Nucleus accumbens (tissue), 56 donors: ENCODE measurements around the gene ZNF593.
A peak's percentile ranks its signal among the peaks of the same experiment; 100 is the strongest.

ENCODE experiments used
- DNase-seq, 56 donors: peaks; one replicate each; lab custom pipeline; 2025; lab: John Stamatoyannopoulos, UW

ZNF593 gene

DNA sequence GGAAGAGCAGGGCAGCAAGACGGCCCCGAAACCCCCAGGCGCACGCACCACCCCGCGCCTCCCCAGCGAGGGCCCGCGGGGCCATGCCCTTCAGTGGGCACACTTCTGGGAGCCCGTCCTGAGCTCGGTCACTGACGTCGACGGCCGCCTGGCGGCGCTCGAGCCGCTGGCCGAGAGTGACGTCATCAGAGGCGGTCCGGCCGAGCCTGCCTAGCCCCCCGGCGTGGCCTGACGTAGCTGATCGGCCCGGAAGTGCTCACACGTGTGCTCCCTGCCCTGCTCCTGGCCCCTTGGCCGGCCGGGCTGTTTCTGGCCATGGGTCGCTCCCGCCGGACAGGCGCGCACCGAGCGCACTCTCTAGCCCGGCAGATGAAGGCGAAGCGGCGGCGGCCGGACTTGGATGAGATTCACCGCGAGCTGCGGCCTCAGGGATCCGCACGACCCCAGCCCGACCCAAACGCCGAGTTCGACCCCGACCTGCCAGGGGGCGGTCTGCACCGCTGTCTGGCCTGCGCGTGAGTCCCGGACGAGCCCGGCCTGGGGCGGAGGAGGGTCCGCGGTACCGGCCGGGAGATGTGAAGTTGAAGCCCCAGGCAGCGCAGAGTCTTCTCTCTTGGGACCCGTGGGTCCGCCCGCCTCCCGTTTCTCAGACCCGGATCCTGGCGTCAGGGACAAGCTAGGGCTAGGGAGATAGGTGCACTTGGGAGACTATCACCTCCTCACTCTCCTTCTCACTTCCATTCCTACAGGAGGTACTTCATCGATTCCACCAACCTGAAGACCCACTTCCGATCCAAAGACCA lies at the start of gene ZNF593:
TSS of gene ZNF593 (plus strand) at position 240 of the 803 bp plus-strand sequence. CDS start at position 316, 76 bp downstream.
- peak in 55 of 56 donors; percentile 39 to 94 (median 81) for DNase-seq

DNA sequence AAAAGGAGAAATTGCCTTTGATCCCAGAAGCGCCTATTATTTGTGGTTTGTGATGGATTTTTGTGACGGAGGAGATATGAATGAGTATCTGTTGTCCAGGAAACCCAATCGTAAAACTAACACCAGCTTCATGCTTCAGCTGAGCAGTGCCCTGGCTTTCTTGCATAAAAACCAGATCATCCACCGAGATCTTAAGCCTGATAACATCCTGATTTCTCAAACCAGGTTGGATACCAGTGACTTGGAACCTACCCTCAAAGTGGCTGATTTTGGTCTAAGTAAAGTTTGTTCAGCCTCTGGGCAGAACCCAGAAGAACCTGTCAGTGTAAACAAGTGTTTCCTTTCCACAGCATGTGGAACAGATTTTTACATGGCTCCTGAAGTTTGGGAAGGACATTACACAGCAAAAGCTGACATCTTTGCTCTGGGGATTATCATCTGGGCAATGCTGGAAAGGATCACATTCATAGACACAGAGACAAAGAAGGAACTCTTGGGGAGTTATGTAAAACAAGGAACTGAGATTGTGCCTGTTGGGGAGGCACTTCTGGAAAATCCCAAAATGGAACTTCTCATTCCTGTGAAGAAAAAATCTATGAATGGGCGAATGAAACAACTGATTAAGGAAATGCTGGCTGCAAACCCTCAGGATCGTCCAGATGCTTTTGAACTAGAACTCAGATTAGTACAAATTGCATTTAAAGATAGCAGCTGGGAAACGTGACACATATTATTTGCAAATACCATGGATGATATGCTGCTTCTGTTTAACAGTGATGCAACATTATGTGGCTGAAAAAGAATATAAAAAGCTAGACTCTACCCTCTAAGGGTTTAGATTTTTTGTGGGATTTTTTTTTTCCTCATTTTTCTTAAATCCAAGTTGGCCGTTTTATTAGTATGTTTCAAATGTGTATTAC lies 47.6 kb upstream of the ZNF593 start:
- no peak for DNase-seq

GRCh38 chr1:26122988-26123973 lies 46.4 kb upstream of the ZNF593 start:
- DNase-seq = no peak

- DNase-seq = no peak
Measured at GRCh38 chr1:26124418-26125331, 45.0 kb upstream of the ZNF593 start.

DNA sequence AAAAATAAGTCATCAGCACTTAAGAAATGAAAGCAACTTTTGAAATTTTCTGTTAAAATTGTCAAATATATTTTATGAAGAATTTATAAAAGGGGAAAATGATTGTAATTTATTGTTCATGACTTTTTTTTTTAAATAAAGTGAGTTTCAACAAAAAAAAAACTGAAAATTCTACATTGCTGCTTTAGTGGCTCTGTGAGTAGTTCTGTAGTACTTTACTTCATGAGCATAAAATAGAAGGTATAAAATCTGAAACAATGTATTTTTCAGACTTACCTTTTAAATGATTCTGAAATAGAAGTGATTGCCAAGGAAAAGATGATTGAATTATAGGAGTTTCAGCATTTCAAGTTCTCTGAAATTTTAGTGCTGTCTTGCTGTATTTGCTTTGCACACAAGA lies 44.3 kb upstream of the ZNF593 start:
- no peak for DNase-seq

GRCh38 chr1:26125946-26126320 lies 43.8 kb upstream of the ZNF593 start:
- DNase-seq = no peak

- DNase-seq = no peak
Measured at GRCh38 chr1:26126321-26127084, 43.2 kb upstream of the ZNF593 start.

DNA sequence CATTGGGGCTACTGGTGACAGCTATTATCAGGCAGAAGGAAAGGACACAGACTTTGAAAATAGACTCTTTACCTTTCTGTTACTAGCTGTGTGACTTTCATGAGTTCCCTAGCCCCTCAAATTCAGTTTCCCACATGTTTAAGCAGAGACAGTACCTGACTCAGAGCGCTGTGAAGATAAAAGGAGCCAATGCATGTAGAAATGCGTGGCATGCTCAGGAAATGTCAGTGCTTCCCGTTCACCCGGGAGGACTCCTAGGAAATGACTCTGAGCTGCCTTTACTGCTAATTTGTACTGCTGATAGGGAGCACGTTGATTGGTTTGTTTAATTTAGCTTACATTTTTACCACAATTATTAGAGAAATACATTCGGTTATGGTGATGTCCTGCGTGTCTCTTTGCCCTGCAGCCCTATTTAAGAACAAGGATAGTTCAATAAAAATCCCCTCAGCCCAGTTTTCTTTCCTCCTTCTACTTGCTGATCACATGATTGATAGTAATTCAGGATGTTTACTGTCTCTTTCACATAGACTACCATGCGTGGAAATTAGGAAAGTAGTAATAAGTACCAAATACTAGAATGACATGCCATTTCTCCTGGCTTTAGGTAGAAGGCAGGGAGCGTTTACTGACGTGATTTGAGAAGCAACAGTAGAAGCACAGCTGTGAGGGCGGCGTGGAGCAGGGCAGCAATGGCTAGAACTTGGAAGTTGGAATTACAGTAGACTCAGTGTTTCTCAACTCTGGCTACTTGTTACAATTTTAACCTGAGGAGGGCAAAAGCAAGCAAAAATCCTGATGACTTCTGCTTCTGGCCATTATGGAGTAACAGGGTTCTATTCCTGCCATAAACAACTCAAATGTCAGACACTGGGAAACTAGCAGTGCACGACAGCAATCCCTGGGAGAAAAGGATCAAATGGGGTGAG lies 42.2 kb upstream of the ZNF593 start:
- no peak for DNase-seq

DNA sequence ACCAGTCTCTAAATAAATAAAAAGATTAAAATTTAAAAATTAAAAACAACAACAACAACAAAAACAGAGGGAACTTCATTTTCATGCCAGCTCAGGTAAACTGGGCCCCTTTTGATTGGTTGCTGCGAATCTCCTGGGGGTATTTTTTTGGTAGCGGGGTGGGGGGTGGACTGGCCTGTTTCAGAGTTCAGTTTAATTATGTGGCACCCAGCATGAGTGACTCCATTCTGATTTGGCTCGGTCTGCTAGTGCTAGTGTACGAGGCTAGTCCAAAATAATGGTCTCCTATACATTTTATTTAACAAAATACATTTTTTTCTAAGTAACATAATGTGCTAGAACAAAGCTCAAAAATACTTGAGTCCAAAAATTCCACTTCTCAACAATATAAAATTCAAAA lies 39.9 kb upstream of the ZNF593 start:
- no peak for DNase-seq

- no peak for DNase-seq
Measured at GRCh38 chr1:26130695-26131094, 39.0 kb upstream of the ZNF593 start.

DNA sequence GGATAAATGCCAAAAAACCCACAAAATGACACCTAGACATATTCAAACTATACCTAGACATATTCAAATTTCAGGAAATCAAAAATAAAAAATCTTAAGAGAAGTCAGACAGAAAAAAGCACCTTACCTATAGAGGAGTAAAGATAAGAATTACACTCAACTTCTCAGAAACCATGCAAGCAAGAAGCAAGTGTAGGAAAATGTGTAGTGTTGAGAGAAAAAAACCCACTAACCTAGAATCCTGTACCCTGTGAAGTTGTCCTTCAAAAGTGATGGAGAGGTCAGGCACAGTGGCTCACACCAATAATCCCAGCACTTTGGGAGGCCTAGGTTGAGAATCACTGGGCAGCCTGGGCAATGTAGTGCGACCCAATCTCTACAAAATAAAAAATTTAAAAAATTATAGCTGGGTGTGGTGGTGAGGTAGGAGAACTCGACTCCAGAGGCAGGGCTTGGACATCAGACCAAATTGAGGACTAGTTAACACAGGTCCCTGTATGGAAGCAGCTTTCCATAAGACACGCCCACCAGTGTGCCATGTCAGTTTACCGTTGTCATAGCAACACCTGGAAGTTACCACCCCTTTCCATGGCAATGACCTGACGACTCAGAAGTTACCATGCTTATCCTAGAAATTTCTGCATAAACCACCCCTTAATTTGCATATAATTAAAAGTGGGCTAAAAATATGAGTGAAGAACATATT lies 37.4 kb upstream of the ZNF593 start:
- peak in 6 of 56 donors; percentile 5 to 37 (median 22) for DNase-seq

- DNase-seq = no peak
Measured at GRCh38 chr1:26132834-26133167, 36.9 kb upstream of the ZNF593 start.

GRCh38 chr1:26134466-26134865 lies 35.2 kb upstream of the ZNF593 start:
- no peak for DNase-seq

- no peak for DNase-seq
Measured at GRCh38 chr1:26138974-26139558, 30.6 kb upstream of the ZNF593 start.

DNA sequence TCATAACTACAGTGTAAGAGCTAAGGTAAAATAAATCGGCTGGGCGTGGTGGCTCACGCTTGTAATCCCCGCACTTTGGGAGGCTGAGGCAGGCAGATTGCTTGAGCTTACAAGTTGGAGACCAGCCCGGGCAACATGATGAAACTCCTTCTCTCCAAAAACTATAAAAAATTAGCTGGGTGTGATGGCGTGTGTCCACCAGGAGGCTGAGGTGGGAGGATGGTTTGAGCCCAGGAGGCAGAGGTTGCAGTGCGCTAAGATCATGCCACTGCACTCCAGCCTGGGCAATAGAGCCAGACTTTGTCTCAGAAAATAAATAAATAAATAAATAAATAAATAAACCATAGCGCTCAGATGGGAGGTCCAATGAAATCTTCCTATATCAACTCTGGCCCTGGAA lies 27.5 kb upstream of the ZNF593 start:
- DNase-seq = no peak
